Measurements from ENCODE around the gene FILIP1.

Gene FILIP1

DNA sequence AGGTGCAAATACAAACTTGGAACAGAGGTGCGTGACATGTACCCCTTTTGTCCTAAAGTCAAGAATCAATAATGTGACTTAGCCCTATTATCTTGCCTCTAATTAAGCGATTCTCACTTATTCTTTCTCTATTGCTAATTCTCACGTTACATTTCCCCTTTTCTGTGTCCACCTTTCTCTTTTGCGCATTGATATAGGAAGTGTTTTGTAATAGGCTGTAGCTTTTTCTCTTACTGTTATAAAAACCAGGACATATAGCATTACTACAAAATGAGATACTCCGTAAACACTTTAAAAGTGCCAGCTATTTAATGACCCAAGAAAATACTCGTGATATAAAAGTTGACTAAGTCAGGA is 208.3 kb downstream of the FILIP1 start:
- DNase-seq: no peak

DNA sequence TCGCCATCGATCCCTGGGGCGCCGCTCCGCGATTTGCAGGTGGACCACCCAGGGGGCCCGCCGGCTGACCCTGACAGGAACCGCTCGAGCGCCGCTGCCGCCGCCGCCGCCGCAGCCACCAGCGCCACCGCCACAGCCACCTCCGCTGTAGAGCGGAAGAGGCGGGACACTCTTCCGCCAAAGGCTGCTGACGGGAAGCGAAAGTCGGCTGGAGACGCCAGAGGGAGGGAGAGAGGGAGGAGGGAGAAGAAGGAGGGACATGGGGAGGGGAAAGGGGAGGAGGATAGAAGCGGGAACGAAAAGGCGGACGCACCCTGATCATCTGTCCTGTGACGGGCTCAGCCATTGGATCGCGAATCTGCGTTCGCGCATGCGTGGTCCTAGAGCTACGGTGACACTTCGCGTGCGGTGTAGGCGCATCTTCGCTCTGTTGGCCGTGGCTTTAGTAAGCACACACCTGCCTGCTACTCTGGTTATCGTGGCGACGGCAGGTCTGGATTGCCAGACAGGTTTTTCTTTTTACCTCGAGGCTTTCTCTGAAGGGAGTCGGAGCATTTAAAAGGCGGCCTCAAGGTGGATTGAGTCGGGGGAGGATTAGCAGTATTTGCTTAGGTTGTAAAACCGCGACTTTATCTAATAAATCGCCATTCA is 208.8 kb downstream of the FILIP1 start, which contains the start of gene TMEM30A:
TSS of gene TMEM30A (minus strand) at position 161 of the 651 bp plus-strand sequence. CDS start at position 7, 154 bp downstream.
- DNase-seq: peak; percentile 97

- peak; percentile 23 for DNase-seq
Measured at GRCh38 chr6:75283907-75284631, 209.5 kb downstream of the FILIP1 start.

- no peak for DNase-seq
Measured at GRCh38 chr6:75282706-75283105, 210.9 kb downstream of the FILIP1 start.

GRCh38 chr6:75281653-75282052 is 211.9 kb downstream of the FILIP1 start:
- no peak for DNase-seq

- DNase-seq: no peak
Measured at GRCh38 chr6:75280131-75280855, 213.3 kb downstream of the FILIP1 start.

DNA sequence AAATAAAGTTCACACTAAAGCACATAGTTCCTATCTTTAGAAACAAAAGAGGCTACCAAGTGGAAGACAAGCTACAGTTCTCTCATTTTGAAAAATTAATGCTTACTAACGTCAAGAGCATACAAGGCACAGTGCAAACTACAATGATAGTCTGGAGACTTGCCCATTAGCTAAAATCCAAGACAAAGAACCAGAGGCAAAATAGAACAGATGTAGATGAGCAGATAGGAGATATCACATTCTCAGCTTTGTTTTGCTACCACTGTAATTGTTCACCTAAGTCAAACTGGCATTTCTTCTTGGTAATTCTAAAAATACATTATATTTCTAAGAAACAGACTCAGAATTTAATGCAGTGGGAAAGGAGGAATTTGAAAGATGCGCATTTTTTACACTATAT is 214.2 kb downstream of the FILIP1 start:
- no peak for DNase-seq

- DNase-seq: no peak
Measured at GRCh38 chr6:75278474-75279077, 215.0 kb downstream of the FILIP1 start.

DNA sequence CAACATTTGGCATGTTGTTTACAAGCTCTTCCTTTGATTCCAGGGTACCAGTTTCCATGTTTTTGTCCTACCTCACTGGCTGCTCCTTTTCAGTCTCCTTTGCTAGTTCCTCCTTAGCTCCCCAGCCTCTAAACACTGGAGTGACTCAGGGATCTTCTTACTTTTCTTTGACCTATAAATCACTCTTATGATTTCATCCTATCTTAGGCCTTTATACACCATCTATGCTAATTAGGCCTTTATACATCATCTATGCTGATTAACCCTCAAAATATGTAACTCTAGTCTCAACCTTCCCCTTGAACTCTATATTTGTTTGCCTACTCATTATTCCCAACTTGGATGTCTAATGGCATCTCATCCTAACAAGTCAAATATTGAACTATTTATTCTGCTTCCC is 218.5 kb downstream of the FILIP1 start:
- DNase-seq: no peak

GRCh38 chr6:75273009-75273408 is 220.6 kb downstream of the FILIP1 start:
- no peak for DNase-seq

DNA sequence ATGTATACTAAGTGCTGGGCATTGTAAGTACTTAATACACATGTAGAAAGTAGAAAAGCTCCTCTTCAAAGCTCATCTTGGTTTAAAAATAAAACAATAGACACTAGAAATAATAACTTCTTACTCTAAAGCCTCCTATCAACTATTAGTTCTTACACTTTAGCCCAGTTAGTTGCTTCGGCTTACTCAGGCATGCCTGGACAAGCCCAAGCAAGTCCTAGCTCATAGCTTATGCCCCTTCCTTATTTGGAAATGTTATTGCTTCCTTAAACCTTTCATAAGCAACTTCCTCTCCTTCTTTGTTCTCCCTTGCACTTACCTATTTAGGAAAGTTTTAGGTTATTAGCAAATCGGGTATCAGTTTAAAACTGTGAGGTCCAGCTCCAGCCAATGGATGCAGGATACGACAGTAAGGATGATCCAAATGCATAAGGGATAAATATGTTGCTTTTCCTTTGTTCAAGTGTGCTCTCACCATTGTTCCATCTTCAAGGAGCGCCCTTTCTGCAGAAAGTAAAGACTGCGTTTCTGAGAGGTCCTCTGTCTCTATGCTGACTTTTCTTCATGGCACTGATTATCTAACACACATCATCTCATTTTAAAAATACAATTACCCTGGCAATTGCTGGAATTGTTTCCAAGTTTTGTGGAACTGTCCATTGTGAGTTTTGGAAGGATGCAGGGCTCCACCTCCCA is 221.3 kb downstream of the FILIP1 start:
- DNase-seq: no peak

DNA sequence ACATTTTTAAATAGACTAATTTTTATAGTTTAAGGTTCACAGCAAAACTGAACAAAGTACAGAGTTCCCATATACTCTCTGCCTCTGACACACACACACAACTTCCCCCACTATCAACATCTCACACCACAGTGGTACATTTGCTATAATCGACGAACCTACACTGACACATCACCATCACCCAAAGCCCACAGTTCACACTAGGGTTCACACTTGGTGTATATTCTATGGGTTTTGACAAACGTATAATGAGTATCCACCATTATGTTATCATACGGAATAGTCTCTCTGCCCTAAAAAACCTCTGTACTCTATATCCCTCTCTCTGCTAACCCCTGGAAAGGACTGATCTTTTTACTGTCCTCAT is 224.6 kb downstream of the FILIP1 start:
- peak; percentile 7 for DNase-seq

GRCh38 chr6:75268121-75268987 is 225.2 kb downstream of the FILIP1 start:
- DNase-seq: no peak

- no peak for DNase-seq
Measured at GRCh38 chr6:75267461-75267860, 226.1 kb downstream of the FILIP1 start.

DNA sequence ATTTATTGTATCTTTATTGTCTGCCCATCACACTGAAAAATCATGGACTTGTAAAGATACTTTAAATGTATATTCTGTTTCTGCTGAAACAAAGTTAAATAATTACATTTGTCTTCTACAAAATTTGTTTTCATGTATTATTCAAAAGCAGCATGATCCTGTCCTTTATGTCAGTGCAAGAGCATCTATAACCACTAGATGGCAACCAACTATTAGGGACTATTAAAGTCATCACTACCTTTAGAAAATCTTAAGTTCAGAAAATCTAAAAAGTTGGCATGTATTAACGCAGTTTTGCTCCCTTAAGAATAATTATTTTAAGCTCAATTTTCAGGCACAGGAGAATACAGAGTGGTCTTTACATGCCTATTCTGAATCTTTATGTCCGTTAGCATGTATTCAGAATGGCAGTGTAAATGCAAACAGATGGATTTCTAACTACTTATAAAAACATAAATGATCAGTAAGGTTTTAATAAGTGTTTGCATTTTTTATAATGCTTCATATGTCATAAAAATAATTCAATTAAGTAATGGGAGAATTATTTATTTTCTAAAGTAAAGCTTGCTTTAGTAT is 226.8 kb downstream of the FILIP1 start:
- peak; percentile 61 for DNase-seq

DNA sequence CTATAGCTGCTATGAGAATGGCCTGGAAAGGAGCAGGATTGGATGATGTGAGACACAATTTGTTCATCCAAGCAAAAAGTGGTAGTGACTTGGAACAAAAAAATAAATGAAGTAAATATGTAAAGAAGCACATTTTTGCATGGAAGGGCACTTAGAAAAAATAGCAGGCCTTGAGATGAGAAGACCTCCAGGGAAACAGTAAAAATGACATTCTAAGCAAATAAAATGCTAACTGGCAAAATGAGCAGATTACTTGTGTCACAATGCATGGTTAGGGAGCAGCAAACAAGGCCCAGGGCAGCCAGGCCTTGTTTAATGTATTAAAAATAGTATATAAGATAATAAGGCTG is 230.2 kb downstream of the FILIP1 start:
- DNase-seq: no peak

DNA sequence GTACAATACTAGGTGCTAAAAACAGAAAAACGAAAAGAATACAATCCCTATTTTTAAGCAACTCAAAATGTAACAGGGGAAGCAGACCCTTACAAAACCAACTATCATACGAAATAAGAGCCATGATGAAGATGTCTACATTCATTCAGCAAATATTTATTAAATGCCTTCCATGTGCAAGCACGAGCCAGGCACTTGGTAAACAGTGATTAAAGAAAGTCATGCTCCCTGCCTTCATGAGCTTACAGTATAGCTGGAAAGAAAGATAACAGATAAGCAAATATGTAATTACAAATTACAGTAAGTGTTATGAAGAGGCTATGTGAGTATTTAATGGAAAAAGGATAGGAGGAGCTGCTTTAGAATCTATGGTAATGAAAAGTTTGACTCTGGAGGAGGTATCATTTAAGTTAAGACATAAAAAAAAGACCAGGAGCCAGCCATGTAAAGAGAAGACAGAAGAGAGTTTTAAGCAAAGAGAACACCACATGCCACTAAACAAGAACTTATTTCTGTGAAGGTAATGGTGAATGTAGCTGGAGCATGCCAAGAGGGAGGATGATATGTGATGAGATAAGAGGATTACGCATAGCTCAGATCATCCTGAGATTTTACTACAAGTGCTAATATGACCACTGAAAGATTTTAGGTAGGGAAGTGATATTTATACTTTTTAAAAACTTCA is 230.7 kb downstream of the FILIP1 start:
- no peak for DNase-seq

GRCh38 chr6:75261299-75261698 is 232.3 kb downstream of the FILIP1 start:
- no peak for DNase-seq

DNA sequence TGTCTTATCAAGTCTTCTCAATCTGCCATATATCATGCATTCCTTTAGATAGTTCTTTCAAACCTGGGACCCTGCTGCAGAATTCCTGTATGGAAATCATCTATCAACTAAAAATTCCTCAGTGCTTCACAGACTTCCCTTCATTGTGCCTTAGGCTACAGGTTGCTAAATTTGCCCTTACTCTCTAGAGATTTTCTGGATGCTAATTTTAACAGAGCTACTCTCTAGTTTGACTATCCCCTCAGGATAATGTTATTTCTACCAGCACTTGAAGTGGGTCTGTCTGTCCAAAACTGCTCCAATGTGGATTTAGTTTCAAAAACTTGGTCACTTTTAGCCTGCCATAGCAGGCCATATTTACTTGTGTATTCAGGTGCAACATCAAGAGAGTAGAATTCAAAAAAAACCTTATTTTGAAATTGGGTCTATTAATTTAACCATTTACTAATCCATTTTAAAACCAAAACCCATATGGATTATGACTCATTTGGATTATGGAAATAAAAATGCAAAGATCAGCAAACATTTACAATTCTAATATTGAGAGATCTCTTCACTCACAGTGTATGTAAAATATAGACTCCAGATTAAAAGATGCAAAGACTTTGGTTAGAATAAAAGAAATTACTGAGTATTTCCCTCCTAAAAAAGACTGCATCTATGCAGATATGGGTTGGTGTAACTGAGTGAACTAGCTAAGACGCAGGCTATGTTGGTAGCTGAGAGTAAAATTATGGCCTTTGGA is 236.1 kb downstream of the FILIP1 start:
- no peak for DNase-seq

DNA sequence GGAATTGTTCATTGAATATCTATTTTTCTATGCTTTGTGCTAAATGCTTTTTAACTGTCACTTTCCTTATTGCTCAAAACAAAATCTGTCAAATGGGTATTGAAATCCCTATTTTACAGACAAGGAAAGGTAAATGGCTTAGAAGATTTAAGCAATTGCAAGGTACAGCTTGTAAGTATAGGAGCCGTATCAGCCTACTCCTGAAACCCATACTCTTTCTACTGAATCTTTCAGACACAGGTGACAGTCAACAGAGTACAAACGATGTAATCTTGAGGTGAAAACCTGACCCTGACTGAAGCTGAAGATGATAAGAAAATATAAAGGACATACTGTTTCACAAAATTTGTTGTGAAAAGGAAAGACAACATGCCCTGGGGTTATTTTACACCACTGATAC is 243.0 kb downstream of the FILIP1 start:
- DNase-seq: no peak

Data from CD4-positive, alpha-beta T cell treated with Interleukin-21 for 1 hour (primary cell).